Lower lobe of right lung (tissue), 2 donors: Measurements from ENCODE around the gene TMEM53. TPM values are rescaled to one million over a fixed set of nuclear protein-coding genes. Genes with fewer than 3 reads are reported as not detected.
A peak's percentile ranks its signal among the peaks of the same experiment; 100 is the strongest.

Source experiments
- ATAC-seq, 2 donors: fragments of 200-7000 bp; cut with Tn5 transposase; one replicate each; pipeline ENCODE4 v1.9.1; 2020 to 2022; ENCODE audit warnings: mild to moderate bottlenecking in 2 of 2, moderate library complexity in 2 of 2
- DNase-seq: peaks from one replicate; pipeline ENCODE4 v3.0.0-alpha.2; 2020
- H3K27ac ChIP-seq: fragments of 200-600 bp; one replicate; pipeline ENCODE4 v1.8.0; 2022
- H3K27me3 ChIP-seq: fragments of 200-600 bp; one replicate; pipeline ENCODE4 v1.8.0; 2022; ENCODE audit warnings: low read depth
- H3K36me3 ChIP-seq: fragments of 200-600 bp; one replicate; pipeline ENCODE4 v1.8.0; 2022; ENCODE audit warnings: mild to moderate bottlenecking
- H3K4me1 ChIP-seq: fragments of 200-600 bp; one replicate; pipeline ENCODE4 v1.8.0; 2022
- H3K4me3 ChIP-seq: fragments of 200-600 bp; one replicate; pipeline ENCODE4 v1.8.0; 2022; ENCODE audit warnings: mild to moderate bottlenecking
- H3K9me3 ChIP-seq: fragments of 200-600 bp; one replicate; pipeline ENCODE4 v1.8.0; 2022
- intact Hi-C: fragments of 100-400 bp; cut with DNase I; formaldehyde crosslinking; loops from one replicate; pipeline ENCODE4 v1.11.0; 2022
- total RNA-seq: library from RNA; stranded (reverse); fragmentation: NEBNext Ultra II Directional; extraction: Animal tissue kit (Norgen Biotek cat#: 25700); gene quantifications from one replicate; pipeline ENCODE4 v1.2.1, GENCODE V29; 2021
- TF ChIP-seq, protein P1 (sequence below): fragments of 200-600 bp; IDR thresholded peaks from one replicate; pipeline ENCODE4 v1.8.0; 2022; ENCODE audit warnings: antibody characterized with exemption, mild to moderate bottlenecking
- donor health status: DM: no; HTN: yes; CAD: no; lungs with severe emphysema.

Gene TMEM53
- total RNA-seq, 1 donor from 2014 or later: 22.6 TPM

DNA sequence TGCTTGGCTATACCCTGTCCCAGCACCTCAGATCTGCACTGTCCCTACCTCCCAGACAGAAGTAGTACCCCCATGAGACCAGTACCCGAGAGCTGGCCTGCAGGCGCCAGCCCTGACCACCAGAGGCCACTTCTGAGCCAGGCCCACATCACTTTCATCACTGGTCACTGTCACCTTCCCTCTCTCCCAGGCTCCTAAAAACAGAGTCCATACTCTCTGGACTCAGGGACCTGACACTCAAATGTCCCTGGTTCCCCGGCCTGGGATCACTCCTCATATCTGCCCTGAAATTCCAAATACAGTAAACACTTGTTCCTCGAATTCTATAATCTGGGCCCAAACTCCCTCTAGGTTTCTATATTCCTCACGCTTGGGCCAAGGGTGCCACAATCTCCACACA lies 18.7 kb downstream of the TMEM53 start:
- Histone ChIP-seq H3K36me3 (peaks cover 49% of the 10 kb centered on the region), H3K9me3 (no peaks in the 10 kb centered on the region), H3K27me3 (no peaks in the 10 kb centered on the region), H3K27ac (no peak overlapping the region), H3K4me3 (no peak overlapping the region), H3K4me1 (no peaks in the 10 kb centered on the region)
- intact Hi-C loops: no loop called here
- DNase-seq (no peak), ATAC-seq (peak; percentile 6 to 21)
- TF ChIP-seq, protein P1, sequence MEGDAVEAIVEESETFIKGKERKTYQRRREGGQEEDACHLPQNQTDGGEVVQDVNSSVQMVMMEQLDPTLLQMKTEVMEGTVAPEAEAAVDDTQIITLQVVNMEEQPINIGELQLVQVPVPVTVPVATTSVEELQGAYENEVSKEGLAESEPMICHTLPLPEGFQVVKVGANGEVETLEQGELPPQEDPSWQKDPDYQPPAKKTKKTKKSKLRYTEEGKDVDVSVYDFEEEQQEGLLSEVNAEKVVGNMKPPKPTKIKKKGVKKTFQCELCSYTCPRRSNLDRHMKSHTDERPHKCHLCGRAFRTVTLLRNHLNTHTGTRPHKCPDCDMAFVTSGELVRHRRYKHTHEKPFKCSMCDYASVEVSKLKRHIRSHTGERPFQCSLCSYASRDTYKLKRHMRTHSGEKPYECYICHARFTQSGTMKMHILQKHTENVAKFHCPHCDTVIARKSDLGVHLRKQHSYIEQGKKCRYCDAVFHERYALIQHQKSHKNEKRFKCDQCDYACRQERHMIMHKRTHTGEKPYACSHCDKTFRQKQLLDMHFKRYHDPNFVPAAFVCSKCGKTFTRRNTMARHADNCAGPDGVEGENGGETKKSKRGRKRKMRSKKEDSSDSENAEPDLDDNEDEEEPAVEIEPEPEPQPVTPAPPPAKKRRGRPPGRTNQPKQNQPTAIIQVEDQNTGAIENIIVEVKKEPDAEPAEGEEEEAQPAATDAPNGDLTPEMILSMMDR: peak; percentile 59

DNA sequence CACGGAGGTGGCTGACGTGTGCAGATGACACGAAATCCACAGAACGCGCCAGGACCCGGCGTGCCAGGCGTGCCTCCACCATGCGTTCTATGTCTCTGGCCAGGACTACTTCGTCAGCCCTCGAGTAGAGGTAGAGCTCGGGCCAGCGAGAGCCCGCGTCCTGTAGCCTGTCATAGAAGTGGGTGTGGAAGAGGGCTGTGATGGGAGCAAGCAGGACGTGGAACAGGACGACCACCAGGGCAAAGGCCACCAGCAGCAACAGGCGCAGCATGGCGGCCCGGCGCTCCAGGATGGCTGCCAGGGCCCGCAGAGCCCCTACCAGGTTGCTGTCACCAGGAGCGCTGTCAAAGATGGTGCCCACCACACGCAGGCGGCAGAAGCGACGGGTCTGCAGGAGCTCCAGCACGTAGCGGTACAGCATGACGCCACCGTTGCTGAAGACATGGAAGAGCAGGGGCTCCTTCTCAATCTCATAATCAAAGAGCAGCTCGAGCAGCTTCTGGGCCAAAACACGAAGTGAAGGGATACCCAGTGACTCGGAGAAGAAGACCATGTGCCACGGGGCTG lies 19.6 kb downstream of the TMEM53 start:
- no peak overlapping the region for H3K27ac ChIP-seq
- no peaks in the 10 kb centered on the region for H3K4me1 ChIP-seq
- ATAC-seq: no peak
- peaks cover 58% of the 10 kb centered on the region for H3K36me3 ChIP-seq
- DNase-seq: no peak
- TF ChIP-seq, protein P1: no peak
- no peaks in the 10 kb centered on the region for H3K9me3 ChIP-seq
- no peaks in the 10 kb centered on the region for H3K27me3 ChIP-seq
- no peak overlapping the region for H3K4me3 ChIP-seq
- intact Hi-C loops: no loop called here

DNA sequence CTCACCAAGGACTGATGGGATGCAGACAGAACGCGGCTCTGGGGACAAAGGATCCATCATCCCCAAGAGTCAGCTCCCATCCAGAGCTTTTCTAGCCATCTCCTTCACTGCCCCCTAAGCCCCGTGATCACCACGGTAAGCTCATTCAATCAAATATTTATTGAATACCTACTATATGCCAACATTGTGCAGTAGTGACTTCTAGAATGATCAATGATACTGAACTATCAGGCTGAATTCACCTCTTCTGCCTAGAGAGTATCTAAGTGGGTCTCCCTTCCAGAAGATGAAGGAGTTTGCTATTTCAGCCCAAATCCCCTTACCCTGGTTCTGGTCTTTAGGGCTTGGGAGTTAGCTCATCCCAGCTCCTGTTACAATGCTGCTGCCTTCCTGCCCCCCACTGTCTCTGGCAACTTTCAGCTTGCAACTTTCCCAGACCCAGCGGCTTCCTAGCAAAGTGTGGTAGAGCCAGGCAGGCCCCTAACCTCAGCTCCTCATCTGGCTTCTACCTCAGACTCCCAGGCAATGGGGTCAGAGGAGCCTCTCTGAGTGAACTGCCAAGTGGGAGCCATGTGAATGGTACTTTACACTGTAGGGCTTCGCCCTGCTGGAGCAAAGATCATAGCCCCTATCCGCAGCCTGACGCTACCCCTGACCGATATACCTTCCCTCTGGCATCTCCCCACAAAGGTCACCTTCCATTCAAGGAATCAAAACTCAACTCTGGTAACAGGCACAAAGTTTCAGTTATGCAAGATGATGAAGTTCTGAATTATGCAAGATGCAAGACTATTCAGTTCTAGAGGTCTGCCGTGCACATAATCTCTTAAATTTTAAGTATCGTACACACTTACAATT lies 20.9 kb downstream of the TMEM53 start:
- no peaks in the 10 kb centered on the region for H3K27me3 ChIP-seq
- H3K4me1 ChIP-seq: no peaks in the 10 kb centered on the region
- DNase-seq: no peak
- no peak overlapping the region for H3K27ac ChIP-seq
- intact Hi-C loops: no loop called here
- H3K4me3 ChIP-seq: no peak overlapping the region
- ATAC-seq: no peak
- TF ChIP-seq, protein P1: peak; percentile 8
- H3K9me3 ChIP-seq: no peaks in the 10 kb centered on the region
- peaks cover 72% of the 10 kb centered on the region for H3K36me3 ChIP-seq

DNA sequence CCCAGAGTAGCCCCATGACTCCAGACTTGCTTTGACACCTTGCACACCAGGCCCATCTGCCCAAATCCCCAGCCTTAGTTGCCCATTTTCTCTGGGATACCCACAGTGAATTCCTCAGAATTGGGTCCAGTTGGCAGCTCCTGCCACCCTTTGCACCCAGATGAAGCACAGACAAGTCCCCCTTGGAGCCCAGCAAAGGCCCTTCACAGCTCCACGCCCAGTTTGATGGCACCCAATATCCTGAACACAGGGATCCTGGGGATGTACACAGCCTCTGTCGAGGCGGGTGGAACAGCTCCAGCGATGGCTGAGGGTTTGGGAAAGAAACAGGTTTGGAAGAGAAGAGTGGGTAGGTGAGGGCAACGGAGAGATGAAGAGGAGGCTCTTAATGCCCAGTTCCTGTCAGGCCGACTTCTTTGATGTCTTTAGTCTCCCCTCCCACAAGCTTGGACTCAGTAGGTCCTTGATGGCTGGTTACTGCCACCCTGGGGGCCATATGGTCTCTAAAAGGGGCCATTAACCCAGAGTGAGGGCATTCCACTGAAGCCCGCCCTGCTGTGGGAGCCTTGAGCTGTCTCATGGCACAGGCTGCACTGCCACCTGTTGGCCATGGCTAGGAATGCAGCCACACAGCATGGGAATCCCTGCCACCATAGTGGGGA lies 21.7 kb downstream of the TMEM53 start:
- Histone ChIP-seq H3K4me3 (no peak overlapping the region), H3K27ac (no peak overlapping the region), H3K9me3 (no peaks in the 10 kb centered on the region), H3K36me3 (peaks cover 78% of the 10 kb centered on the region), H3K27me3 (no peaks in the 10 kb centered on the region), H3K4me1 (no peaks in the 10 kb centered on the region)
- DNase-seq (peak; percentile 80), ATAC-seq (peak; percentile 90 to 92)
- TF ChIP-seq, protein P1: peak; percentile 95
- intact Hi-C loops: no loop called here

DNA sequence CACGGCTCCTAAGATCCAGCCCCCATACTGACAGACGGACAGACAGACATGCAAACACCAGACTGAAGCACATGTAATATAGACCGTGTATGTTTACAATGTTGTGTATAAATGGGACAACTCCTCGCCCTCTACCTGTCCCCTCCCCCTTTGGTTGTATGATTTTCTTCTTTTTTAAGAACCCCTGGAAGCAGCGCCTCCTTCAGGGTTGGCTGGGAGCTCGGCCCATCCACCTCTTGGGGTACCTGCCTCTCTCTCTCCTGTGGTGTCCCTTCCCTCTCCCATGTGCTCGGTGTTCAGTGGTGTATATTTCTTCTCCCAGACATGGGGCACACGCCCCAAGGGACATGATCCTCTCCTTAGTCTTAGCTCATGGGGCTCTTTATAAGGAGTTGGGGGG lies 23.2 kb downstream of the TMEM53 start:
- H3K36me3 ChIP-seq: peaks cover 78% of the 10 kb centered on the region

More for the DNA sequence above, 23.2 kb downstream of the TMEM53 start:
- Histone ChIP-seq H3K4me1 (no peaks in the 10 kb centered on the region), H3K4me3 (no peak overlapping the region), H3K9me3 (no peaks in the 10 kb centered on the region), H3K27me3 (no peaks in the 10 kb centered on the region), H3K27ac (no peak overlapping the region)
- DNase-seq (no peak), ATAC-seq (no peak)
- TF ChIP-seq, protein P1: no peak
- intact Hi-C loops: no loop called here
